Sigmoid colon (tissue), 7 donors: ENCODE measurements around the gene C5orf15. TPM values are rescaled to one million over a fixed set of nuclear protein-coding genes. Genes with fewer than 3 reads are reported as not detected.
A peak's percentile ranks its signal among the peaks of the same experiment; 100 is the strongest.
"Not testable (repeated sequence)": the region's sequence is repeated elsewhere in the genome, so short reads cannot be mapped to it uniquely, and the experiment has no call there.

Source experiments
- DNase-seq: peaks from one replicate; pipeline ENCODE4 v3.0.0-alpha.2; 2019
- H3K27ac ChIP-seq, 4 donors: fragments of 200-600 bp; sonication (generic); one replicate each; pipeline ENCODE4 v1.5.1; 2016 to 2019; ENCODE audit warnings: mild to moderate bottlenecking in 1 of 4
- H3K27me3 ChIP-seq, 3 donors: fragments of 200-600 bp; sonication (generic); one replicate each; pipeline ENCODE4 v1.5.1; 2019; ENCODE audit warnings: mild to moderate bottlenecking in 1 of 3
- H3K36me3 ChIP-seq, 4 donors: fragments of 200-600 bp; sonication (generic); one replicate each; pipeline ENCODE4 v1.5.1; 2016 to 2019
- H3K4me1 ChIP-seq, 4 donors: fragments of 200-600 bp; sonication (generic); one replicate each; pipeline ENCODE4 v1.5.1; 2017 to 2019
- H3K4me3 ChIP-seq, 4 donors: fragments of 200-600 bp; sonication (generic); one replicate each; pipeline ENCODE4 v1.5.1; 2017 to 2019; ENCODE audit warnings: mild to moderate bottlenecking in 2 of 4, moderate library complexity in 1 of 4
- H3K9me3 ChIP-seq, 4 donors: fragments of 200-600 bp in 3 of 4; sonication (generic) in 3 of 4; one replicate each; pipeline versions ENCODE4 v1.5.1 to v1.6.1; 2013 to 2019
- CTCF ChIP-seq, 4 experiments: fragments of 450-650 bp in 3 of 4; fragments of 200-600 bp in 1 of 4; IDR thresholded peaks; one replicate each; pipeline ENCODE4 v1.5.1; 2016 to 2019; ENCODE audit warnings: antibody characterized with exemption in 4 of 4, mild to moderate bottlenecking in 3 of 4, moderate library complexity in 2 of 4
- EP300 ChIP-seq, 4 donors: sonication (generic); formaldehyde crosslinking; IDR thresholded peaks; one replicate each; pipeline ENCODE4 v1.6.1; 2017; ENCODE audit warnings: antibody characterized with exemption in 4 of 4
- POLR2A ChIP-seq, 2 donors: fragments of 450-650 bp; IDR thresholded peaks; one replicate each; pipeline ENCODE4 v1.6.1; 2016; ENCODE audit warnings: antibody characterized with exemption in 2 of 2, mild to moderate bottlenecking in 2 of 2, moderate library complexity in 2 of 2
- POLR2AphosphoS5 ChIP-seq, 4 donors: sonication (generic); formaldehyde crosslinking; IDR thresholded peaks; one replicate each; pipeline ENCODE4 v1.6.1; 2017; ENCODE audit warnings: antibody characterized with exemption in 4 of 4
- WGBS, 2 donors: extraction: QIAGEN DNeasy Blood & Tissue Kit; methylation state at CpG; one replicate each; pipeline ENCODE4 v1.1.7; 2013; 5-methylcytosine and 5-hydroxymethylcytosine counted together
- intact Hi-C: fragments of 100-400 bp; cut with DNase I; formaldehyde crosslinking; loops from one replicate; pipeline ENCODE4 v1.15.1; 2023
- polyA plus RNA-seq, 3 donors: library from polyadenylated mRNA; stranded (reverse); fragments of 200-250 nt; gene quantifications; one replicate each; pipeline ENCODE4 v1.2.3, GENCODE V29; 2013
- total RNA-seq, 4 donors: library from RNA; depleted of rRNA; stranded (reverse); fragments of >200 nt; gene quantifications; one replicate each; pipeline ENCODE4 v1.1.0, GENCODE V29; 2016
- donor health status: healthy with polysubstance abuse.
- donor health status: Bipolar disorder and iron deficiency.
- donor health status: healthy.

Gene C5orf15
- total and polyA plus RNA-seq, 7 donors, result 6.6 to 38.5 (median 26.0) TPM

GRCh38 chr5:133962131-133962530 is 6.3 kb downstream of the C5orf15 start:
- TF ChIP-seq POLR2A (IDR thresholded peaks at IDR 0.05) (no peak), POLR2AphosphoS5 (IDR thresholded peaks at IDR 0.05) (no peak)
- H3K4me1 ChIP-seq, result peaks cover 0 to 20% (median 7%) of the 10 kb centered on the region in 4 donors
- intact Hi-C loops, result no loop called here
- no peak for DNase-seq
- no peaks in the 10 kb centered on the region for H3K9me3 ChIP-seq
- no peak overlapping the region for H3K27ac ChIP-seq
- peaks cover 0 to 26% (median 10%) of the 10 kb centered on the region in 4 donors for H3K36me3 ChIP-seq
- no peaks in the 10 kb centered on the region for H3K27me3 ChIP-seq
- no peak overlapping the region for H3K4me3 ChIP-seq
- WGBS, 2 donors, result 90% methylated on average over 2 of the region's 2 CpGs

DNA sequence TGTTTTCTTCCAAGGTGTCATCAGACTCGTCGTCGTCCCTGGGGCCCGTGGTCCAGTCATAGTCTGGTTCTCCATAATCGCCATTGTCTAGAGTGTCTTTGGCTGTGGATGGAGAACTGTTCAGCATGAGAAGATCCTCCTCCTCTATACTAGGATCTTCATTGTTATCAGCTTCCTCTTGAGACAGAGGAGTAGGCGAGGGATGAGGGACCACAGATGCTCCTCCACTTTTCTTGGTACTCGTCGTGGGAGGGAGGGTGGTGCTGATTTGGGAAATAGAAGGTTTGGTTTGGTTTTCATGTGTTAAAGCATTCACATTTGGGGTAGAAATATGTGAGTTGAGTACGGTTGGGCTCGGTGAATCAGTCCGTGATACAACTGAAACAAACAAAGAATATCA is 8.8 kb downstream of the C5orf15 start:
- DNase-seq, result no peak
- Histone ChIP-seq H3K4me1 (peaks cover 0 to 13% (median 0%) of the 10 kb centered on the region in 4 donors), H3K9me3 (no peaks in the 10 kb centered on the region), H3K27ac (no peak overlapping the region), H3K36me3 (peaks cover 0 to 51% (median 21%) of the 10 kb centered on the region in 4 donors), H3K4me3 (no peak overlapping the region), H3K27me3 (no peaks in the 10 kb centered on the region)
- TF ChIP-seq EP300 (IDR thresholded peaks at IDR 0.05) (no peak), POLR2A (IDR thresholded peaks at IDR 0.05) (no peak), CTCF (IDR thresholded peaks at IDR 0.05) (no peak), POLR2AphosphoS5 (IDR thresholded peaks at IDR 0.05) (no peak)
- intact Hi-C loops, result no loop called here
- WGBS, 2 donors, result 92 to 95% methylated on average over 11 of the region's 11 CpGs

DNA sequence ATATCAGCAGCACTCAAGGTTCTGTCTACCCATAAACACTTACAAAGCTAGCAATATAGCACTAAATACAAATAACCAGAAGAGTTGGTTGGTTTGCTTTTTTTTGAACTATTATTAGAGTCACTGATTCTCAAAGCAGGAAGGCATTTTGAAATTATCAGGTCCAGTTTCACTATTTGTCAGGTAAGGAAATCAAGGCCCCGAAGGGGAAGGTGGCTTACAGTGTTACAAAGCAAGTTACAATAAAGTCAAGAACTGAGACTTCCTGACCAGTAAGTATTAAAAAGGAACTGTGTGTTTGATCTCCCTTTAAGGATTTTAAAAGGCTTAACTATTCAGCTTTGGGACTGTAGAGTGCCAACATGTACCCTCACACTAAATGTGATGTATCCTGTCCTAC is 10.8 kb downstream of the C5orf15 start:
- no peaks in the 10 kb centered on the region for H3K27me3 ChIP-seq
- no peak overlapping the region for H3K4me3 ChIP-seq
- 50 to 86% methylated on average over 1 of the region's 1 CpG for whole genome bisulfite sequencing, 2 donors
- H3K4me1 ChIP-seq, result peaks cover 0 to 9% (median 3%) of the 10 kb centered on the region in 4 donors
- DNase-seq, result no peak
- intact Hi-C loops, result no loop called here
- no peaks in the 10 kb centered on the region for H3K9me3 ChIP-seq
- H3K27ac ChIP-seq, result no peak overlapping the region
- TF ChIP-seq POLR2AphosphoS5 (IDR thresholded peaks at IDR 0.05) (no peak), EP300 (IDR thresholded peaks at IDR 0.05) (no peak), CTCF (IDR thresholded peaks at IDR 0.05) (no peak), POLR2A (IDR thresholded peaks at IDR 0.05) (no peak)
- peaks cover 0 to 57% (median 21%) of the 10 kb centered on the region in 4 donors for H3K36me3 ChIP-seq

- Histone ChIP-seq H3K9me3 (no peaks in the 10 kb centered on the region), H3K27me3 (no peaks in the 10 kb centered on the region), H3K4me1 (peaks cover 0 to 10% (median 7%) of the 10 kb centered on the region in 4 donors), H3K27ac (no peak overlapping the region), H3K4me3 (no peak overlapping the region), H3K36me3 (peaks cover 0 to 57% (median 21%) of the 10 kb centered on the region in 4 donors)
- intact Hi-C loops, result no loop called here
- no peak for TF ChIP-seq POLR2AphosphoS5 (IDR thresholded peaks at IDR 0.05)
- TF ChIP-seq CTCF (IDR thresholded peaks at IDR 0.05), result no peak
- TF ChIP-seq POLR2A (IDR thresholded peaks at IDR 0.05), result no peak
- TF ChIP-seq EP300 (IDR thresholded peaks at IDR 0.05), result no peak
- DNase-seq, result no peak
- 79 to 84% methylated on average over 4 of the region's 4 CpGs for WGBS, 2 donors
These were observed 11.3 kb downstream of the C5orf15 start for GRCh38 chr5:133957080-133957479.

GRCh38 chr5:133956196-133956595 is 12.2 kb downstream of the C5orf15 start:
- H3K27me3 ChIP-seq, intact Hi-C loops, H3K4me1 ChIP-seq, DNase-seq, H3K27ac ChIP-seq, H3K4me3 ChIP-seq, H3K9me3 ChIP-seq: not testable (repeated sequence)
- peaks cover 0 to 57% (median 21%) of the 10 kb centered on the region in 4 donors for H3K36me3 ChIP-seq
- WGBS, 2 donors, result 82 to 85% methylated on average over 1 of the region's 1 CpG

DNA sequence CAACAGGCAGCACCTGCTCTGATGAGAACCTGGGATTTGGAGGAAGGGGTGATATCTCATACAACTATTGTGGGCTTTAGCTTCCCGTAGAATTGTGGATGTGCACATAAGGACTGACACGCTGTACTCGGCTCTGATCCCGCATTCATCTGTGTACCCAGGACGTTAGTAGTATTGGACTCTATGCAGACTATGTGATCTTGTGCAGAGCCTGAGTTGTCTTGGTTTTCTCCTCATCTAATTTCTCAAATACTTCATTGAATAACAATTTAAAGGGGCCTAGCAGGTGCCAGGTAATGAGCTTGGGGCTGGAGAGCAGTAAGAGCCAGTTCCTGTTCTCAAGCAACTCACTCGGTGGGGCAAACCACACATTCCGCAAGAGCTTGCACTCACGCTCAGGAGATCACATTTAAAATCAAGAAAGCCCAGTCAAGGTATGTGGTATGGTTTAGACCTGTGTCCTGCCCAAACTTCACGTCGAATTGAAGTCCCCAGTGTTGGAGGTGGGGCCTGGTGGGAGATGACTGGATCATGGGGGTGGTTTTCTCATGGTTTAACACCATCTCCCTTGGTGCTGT is 14.8 kb downstream of the C5orf15 start:
- intact Hi-C loops, result no loop called here
- Histone ChIP-seq H3K27me3 (no peaks in the 10 kb centered on the region), H3K9me3 (no peaks in the 10 kb centered on the region), H3K27ac (peak overlapping the region; percentile 55 to 65 (median 61)), H3K36me3 (peaks cover 0 to 45% (median 21%) of the 10 kb centered on the region in 4 donors), H3K4me1 (peaks cover 0 to 10% (median 7%) of the 10 kb centered on the region in 4 donors), H3K4me3 (no peak overlapping the region)
- 87 to 90% methylated on average over 10 of the region's 10 CpGs for WGBS, 2 donors
- TF ChIP-seq CTCF (IDR thresholded peaks at IDR 0.05) (no peak), EP300 (IDR thresholded peaks at IDR 0.05) (no peak), POLR2A (IDR thresholded peaks at IDR 0.05) (no peak)
- DNase-seq, result no peak
